Measurements from ENCODE around the gene AFF1. TPM values are rescaled to one million over a fixed set of nuclear protein-coding genes. Genes with fewer than 3 reads are reported as not detected.
"Not testable (repeated sequence)": the region's sequence is repeated elsewhere in the genome, so short reads cannot be mapped to it uniquely, and the experiment has no call there.

The AFF1 gene
- total RNA-seq, 1 experiment from 2014 or later: 37.7 TPM

DNA sequence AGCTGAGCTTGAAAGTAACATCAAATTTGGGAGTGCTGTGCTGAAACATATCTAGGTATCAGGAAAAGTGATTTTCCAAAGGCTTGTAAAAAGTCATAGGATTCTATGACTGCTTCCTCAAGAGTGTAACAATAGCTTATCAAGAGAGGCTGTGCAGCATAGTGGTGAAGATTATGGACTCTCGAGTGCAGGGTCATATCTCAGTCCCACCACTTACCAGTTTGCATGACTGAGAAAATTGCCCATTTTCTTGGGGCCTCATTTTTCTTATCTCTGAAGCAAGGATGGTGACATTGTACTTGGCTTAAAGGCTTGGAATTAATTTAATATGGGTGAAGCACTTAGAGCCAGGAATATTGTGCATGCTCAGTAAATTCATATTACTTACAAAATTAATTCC is 57.2 kb downstream of the AFF1 start:
- DNase-seq: no peak
- TF ChIP-seq, protein P1, sequence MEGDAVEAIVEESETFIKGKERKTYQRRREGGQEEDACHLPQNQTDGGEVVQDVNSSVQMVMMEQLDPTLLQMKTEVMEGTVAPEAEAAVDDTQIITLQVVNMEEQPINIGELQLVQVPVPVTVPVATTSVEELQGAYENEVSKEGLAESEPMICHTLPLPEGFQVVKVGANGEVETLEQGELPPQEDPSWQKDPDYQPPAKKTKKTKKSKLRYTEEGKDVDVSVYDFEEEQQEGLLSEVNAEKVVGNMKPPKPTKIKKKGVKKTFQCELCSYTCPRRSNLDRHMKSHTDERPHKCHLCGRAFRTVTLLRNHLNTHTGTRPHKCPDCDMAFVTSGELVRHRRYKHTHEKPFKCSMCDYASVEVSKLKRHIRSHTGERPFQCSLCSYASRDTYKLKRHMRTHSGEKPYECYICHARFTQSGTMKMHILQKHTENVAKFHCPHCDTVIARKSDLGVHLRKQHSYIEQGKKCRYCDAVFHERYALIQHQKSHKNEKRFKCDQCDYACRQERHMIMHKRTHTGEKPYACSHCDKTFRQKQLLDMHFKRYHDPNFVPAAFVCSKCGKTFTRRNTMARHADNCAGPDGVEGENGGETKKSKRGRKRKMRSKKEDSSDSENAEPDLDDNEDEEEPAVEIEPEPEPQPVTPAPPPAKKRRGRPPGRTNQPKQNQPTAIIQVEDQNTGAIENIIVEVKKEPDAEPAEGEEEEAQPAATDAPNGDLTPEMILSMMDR (IDR thresholded peaks at IDR 0.05; ENCODE audit: unreplicated experiment): no peak
- intact Hi-C loops (cut with micrococcal nuclease; ENCODE audit: unreplicated experiment): no loop called here
- Mint-ChIP-seq H3K4me1 (ENCODE audit: low read depth, unreplicated experiment) (no peaks in the 10 kb centered on the region), H3K27ac (ENCODE audit: unreplicated experiment) (no peak overlapping the region), H3K36me3 (ENCODE audit: insufficient read depth, unreplicated experiment) (no peaks in the 10 kb centered on the region), H3K9me3 (ENCODE audit: low read depth, unreplicated experiment) (no peaks in the 10 kb centered on the region), H3K27me3 (ENCODE audit: unreplicated experiment) (no peaks in the 10 kb centered on the region), H3K4me3 (ENCODE audit: low read depth, unreplicated experiment) (no peak overlapping the region)
- BruUV-seq (replicated peaks): no TSS peak
- CTCF ChIA-PET: no interaction called here

DNA sequence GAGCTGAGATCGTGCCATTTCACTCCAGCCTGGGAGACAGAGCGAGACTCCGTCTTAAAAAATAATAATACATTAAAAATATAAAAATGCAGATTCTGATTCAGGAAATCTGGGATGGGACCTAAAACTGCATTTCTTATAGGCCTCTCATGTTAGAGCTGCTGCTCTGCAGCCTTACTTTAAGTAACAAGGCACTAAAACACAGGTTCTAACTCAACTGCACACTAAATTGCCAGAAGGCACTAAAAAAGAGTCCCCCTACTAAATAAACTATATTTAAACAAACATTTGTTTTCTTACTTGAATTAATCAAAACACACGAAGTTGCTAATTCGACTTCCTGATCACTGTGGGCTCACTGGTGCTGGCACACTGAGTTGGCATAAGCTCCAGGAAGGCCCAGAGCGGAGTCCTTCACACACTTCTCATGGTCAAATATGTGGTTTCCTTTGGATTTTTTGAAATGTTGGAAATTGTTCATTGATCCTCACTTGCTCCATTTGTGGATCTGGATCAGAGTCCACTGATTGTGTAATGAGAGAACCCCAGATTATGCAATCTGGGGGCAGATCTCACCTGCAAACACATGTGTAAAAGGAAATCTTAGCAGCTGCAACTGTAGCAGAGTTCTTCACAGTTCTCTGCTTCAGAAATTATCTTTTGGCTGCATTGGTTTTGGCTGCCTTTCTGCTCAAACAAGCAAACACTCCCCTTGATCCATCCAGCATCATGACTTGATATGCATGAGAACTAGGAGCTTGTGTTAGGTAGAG is 59.3 kb downstream of the AFF1 start:
- Mint-ChIP-seq H3K27ac (ENCODE audit: unreplicated experiment) (no peak overlapping the region), H3K4me1 (ENCODE audit: low read depth, unreplicated experiment) (peaks cover 3% of the 10 kb centered on the region), H3K4me3 (ENCODE audit: low read depth, unreplicated experiment) (no peak overlapping the region), H3K36me3 (ENCODE audit: insufficient read depth, unreplicated experiment) (no peaks in the 10 kb centered on the region), H3K27me3 (ENCODE audit: unreplicated experiment) (no peaks in the 10 kb centered on the region), H3K9me3 (ENCODE audit: low read depth, unreplicated experiment) (no peaks in the 10 kb centered on the region)
- intact Hi-C loops (cut with micrococcal nuclease; ENCODE audit: unreplicated experiment): no loop called here
- CTCF ChIA-PET: no interaction called here
- BruUV-seq (replicated peaks): no TSS peak
- no peak for DNase-seq
- TF ChIP-seq, protein P1 (IDR thresholded peaks at IDR 0.05; ENCODE audit: unreplicated experiment): no peak

DNA sequence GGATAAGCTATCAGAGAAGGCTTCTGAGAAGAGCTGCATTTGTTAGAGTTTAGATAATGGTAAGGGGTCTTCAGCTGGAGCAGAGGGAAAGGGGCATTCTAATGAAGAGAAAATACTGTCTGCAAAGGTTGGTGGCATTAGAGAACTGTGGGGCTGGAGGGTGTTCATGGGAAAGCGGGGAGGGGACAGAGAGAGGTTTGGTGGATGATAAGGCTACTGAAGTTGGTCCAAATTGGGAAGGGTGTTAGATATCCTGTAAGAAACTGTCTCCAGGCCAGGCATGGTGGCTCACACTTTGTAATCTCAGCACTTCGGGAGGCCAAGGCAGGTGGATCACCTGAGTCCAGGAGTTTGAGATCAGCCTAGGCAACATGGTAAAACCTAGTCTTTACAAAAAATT is 59.9 kb downstream of the AFF1 start:
- H3K4me3 Mint-ChIP-seq (ENCODE audit: low read depth, unreplicated experiment): no peak overlapping the region
- CTCF ChIA-PET: no interaction called here
- H3K27me3 Mint-ChIP-seq (ENCODE audit: unreplicated experiment): no peaks in the 10 kb centered on the region
- no peaks in the 10 kb centered on the region for H3K9me3 Mint-ChIP-seq (ENCODE audit: low read depth, unreplicated experiment)
- no peak for DNase-seq
- no peak overlapping the region for H3K27ac Mint-ChIP-seq (ENCODE audit: unreplicated experiment)
- no TSS peak for BruUV-seq (replicated peaks)
- no peaks in the 10 kb centered on the region for H3K36me3 Mint-ChIP-seq (ENCODE audit: insufficient read depth, unreplicated experiment)
- intact Hi-C loops (cut with micrococcal nuclease; ENCODE audit: unreplicated experiment): no loop called here
- peaks cover 8% of the 10 kb centered on the region for H3K4me1 Mint-ChIP-seq (ENCODE audit: low read depth, unreplicated experiment)
- TF ChIP-seq, protein P1 (IDR thresholded peaks at IDR 0.05; ENCODE audit: unreplicated experiment): no peak

DNA sequence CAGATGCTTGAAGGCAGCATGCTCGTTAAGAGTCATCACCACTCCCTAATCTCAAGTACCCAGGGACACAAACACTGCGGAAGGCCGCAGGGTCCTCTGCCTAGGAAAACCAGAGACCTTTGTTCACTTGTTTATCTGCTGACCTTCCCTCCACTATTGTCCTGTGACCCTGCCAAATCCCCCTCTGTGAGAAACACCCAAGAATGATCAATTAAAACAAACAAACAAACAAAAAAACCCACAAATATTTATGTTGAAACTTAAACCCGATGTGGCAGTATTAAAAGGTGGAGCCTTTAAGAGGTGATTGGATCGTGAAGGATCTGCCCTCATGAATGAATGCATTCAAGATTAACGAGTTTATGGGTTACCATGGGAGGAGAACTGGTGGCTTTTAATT is 61.7 kb downstream of the AFF1 start:
- H3K9me3 Mint-ChIP-seq (ENCODE audit: low read depth, unreplicated experiment); intact Hi-C loops (cut with micrococcal nuclease; ENCODE audit: unreplicated experiment); BruUV-seq (replicated peaks); H3K4me3 Mint-ChIP-seq (ENCODE audit: low read depth, unreplicated experiment); H3K27ac Mint-ChIP-seq (ENCODE audit: unreplicated experiment); CTCF ChIA-PET; H3K36me3 Mint-ChIP-seq (ENCODE audit: insufficient read depth, unreplicated experiment); DNase-seq; H3K27me3 Mint-ChIP-seq (ENCODE audit: unreplicated experiment): not testable (repeated sequence)
- peaks cover 15% of the 10 kb centered on the region for H3K4me1 Mint-ChIP-seq (ENCODE audit: low read depth, unreplicated experiment)

DNA sequence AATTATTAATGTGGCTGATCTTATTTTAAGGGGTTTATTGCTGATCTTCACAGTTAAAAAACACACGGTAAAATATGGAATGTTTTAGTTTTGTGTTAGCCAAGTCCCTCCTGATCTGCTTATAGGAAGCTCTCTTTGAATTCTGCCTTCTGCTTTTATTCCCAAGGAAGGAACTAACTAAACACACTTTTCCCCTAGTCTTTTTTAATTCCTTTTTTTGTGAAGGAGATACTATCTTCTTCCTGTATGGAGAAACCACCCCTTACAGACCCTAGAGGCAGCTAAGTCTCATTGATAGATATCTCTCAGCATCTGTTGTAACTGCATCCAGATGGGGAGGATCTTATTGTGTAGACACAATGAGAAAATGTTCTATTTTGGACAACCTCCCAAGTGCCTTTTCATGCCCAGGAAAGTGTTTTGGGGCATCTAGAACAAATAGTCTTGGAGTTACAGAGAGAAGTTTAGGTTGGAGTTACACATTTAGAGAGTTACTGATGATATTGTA is 64.4 kb downstream of the AFF1 start:
- Mint-ChIP-seq H3K27me3 (ENCODE audit: unreplicated experiment) (no peaks in the 10 kb centered on the region), H3K4me3 (ENCODE audit: low read depth, unreplicated experiment) (no peak overlapping the region), H3K36me3 (ENCODE audit: insufficient read depth, unreplicated experiment) (no peaks in the 10 kb centered on the region), H3K27ac (ENCODE audit: unreplicated experiment) (no peak overlapping the region), H3K4me1 (ENCODE audit: low read depth, unreplicated experiment) (peaks cover 15% of the 10 kb centered on the region), H3K9me3 (ENCODE audit: low read depth, unreplicated experiment) (no peaks in the 10 kb centered on the region)
- no peak for DNase-seq
- BruUV-seq (replicated peaks): no TSS peak
- TF ChIP-seq, protein P1 (IDR thresholded peaks at IDR 0.05; ENCODE audit: unreplicated experiment): no peak
- CTCF ChIA-PET: no interaction called here
- intact Hi-C loops (cut with micrococcal nuclease; ENCODE audit: unreplicated experiment): no loop called here
